Mucosa of descending colon (tissue), 3 donors: Measurements from ENCODE around the gene SNRK. TPM values are rescaled to one million over a fixed set of nuclear protein-coding genes. Genes with fewer than 3 reads are reported as not detected.
A peak's percentile ranks its signal among the peaks of the same experiment; 100 is the strongest.

Experiments used
- ATAC-seq: fragments of 200-7000 bp; cut with Tn5 transposase; one replicate; pipeline ENCODE4 v1.9.1; 2020; ENCODE audit warnings: mild to moderate bottlenecking, moderate library complexity
- DNase-seq, 3 donors: peaks; one replicate each; pipeline ENCODE4 v3.0.0-alpha.2; 2020
- H3K36me3 ChIP-seq: fragments of 200-600 bp; one replicate; pipeline ENCODE4 v1.8.0; 2021; ENCODE audit warnings: low read depth, mild to moderate bottlenecking
- H3K4me1 ChIP-seq: fragments of 200-600 bp; one replicate; pipeline ENCODE4 v1.8.0; 2021; ENCODE audit warnings: low read depth, mild to moderate bottlenecking
- H3K4me3 ChIP-seq: fragments of 200-600 bp; one replicate; pipeline ENCODE4 v1.8.0; 2021; ENCODE audit warnings: mild to moderate bottlenecking
- H3K9me3 ChIP-seq: fragments of 200-600 bp; one replicate; pipeline ENCODE4 v1.8.0; 2021; ENCODE audit warnings: mild to moderate bottlenecking
- CTCF ChIP-seq: fragments of 200-600 bp; IDR thresholded peaks from one replicate; pipeline ENCODE4 v1.8.0; 2022; ENCODE audit warnings: antibody characterized with exemption, mild to moderate bottlenecking
- intact Hi-C, 2 donors: fragments of 100-400 bp; cut with DNase I in 1 of 2; cut with micrococcal nuclease in 1 of 2; formaldehyde crosslinking; loops; one replicate each; pipeline versions ENCODE4 v1.11.0 to v1.11.1; 2022; cut with DNase I, micrococcal nuclease
- total RNA-seq, 3 donors: library from RNA; stranded (reverse); fragmentation: NEBNext Ultra II Directional in 2 of 3; extraction: Animal tissue kit (Norgen Biotek cat#: 25700) in 2 of 3; gene quantifications; one replicate each; pipeline versions ENCODE4 v1.2.1 to v1.2.4, GENCODE V29; 2021 to 2023
- donor health status: DM: no; HTN: no; CAD: no; lungs with moderate emphysema.
- donor health status: DM: no; HTN: no; CAD: no.
- donor health status: DM: no; HTN: yes; CAD: no.

SNRK gene
- total RNA-seq, 3 donors from 2014 or later, result 33.2 to 47.6 (median 35.2) TPM

DNA sequence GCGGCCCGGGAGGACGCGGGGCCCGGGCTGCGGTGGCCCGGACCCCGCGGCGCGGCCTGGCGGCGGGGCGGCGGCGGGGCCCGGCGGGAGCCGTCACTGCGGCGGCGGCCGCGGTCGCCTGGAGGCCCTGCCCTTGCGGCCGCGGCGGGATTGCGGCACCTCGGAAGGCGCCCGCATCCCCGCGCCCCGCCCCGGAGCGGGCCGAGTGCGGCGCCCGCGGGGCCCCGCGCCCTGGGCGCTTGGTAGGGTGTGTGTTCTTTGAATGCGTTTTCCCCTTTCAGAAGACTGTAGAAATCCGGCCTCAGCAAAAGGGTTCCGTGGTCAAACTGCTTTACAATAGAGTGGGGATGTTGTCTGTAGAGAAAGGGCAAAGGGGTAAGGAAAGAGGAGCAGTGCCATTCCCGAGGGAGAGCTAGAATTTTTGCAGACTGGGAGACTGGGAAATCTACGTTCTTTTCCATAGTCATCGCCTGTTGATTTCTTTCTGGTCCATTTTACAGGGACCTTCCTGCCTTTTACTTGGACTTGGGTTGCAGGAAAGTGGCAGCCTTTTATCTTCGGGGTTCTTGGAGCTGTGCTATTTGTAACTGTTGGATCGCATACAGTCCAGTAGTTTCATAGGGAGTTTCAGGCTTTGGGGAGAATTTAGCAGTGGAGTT lies 630 bp downstream of the SNRK start:
- no peaks in the 10 kb centered on the region for H3K36me3 ChIP-seq
- H3K4me1 ChIP-seq, result peaks cover 21% of the 10 kb centered on the region
- ATAC-seq, result peak; percentile 47

GRCh38 chr3:43287500-43287873 lies 1.1 kb downstream of the SNRK start:
- H3K9me3 ChIP-seq, result no peaks in the 10 kb centered on the region
- TF ChIP-seq CTCF, result no peak
- H3K4me1 ChIP-seq, result peaks cover 21% of the 10 kb centered on the region
- ATAC-seq (peak; percentile 10), DNase-seq (peak in 1 of 3 donors; percentile 20)
- no peaks in the 10 kb centered on the region for H3K36me3 ChIP-seq
- intact Hi-C loops, result loop anchor here in 1 of 2 donors (5.0 kb wide), 1 partner anchor 125 kb away; no protein-coding TSS in a partner anchor
- peak overlapping the region; percentile 36 for H3K4me3 ChIP-seq

More for the DNA sequence above, 630 bp downstream of the SNRK start:
- no peaks in the 10 kb centered on the region for H3K9me3 ChIP-seq
- peak in 2 of 3 donors; percentile 29 to 55 for DNase-seq
- no peak for TF ChIP-seq CTCF
- H3K4me3 ChIP-seq, result peak overlapping the region; percentile 36
- intact Hi-C loops, result loop anchor here in 1 of 2 donors (5.0 kb wide), 1 partner anchor 125 kb away; no protein-coding TSS in a partner anchor

DNA sequence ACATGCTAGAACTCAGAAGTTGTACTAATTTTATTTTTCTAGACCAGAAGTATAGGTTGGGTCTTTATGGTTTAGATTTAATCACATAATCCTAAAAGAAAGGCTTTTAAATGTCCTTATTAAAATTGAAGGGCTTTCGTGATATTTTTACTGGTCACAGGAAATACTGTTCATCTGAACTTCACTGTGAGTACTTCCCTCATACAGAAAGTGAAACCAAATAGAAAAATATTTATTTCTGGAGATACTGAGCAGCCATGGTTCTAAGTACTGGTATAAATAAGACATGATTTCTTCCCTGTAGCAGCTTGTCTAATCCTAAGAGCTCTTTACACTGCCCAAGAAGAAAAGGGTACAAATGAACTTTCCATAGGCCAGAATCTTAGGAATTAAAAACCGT lies 2.0 kb downstream of the SNRK start:
- H3K9me3 ChIP-seq, result no peaks in the 10 kb centered on the region
- H3K36me3 ChIP-seq, result no peaks in the 10 kb centered on the region
- intact Hi-C loops, result loop anchor here in 1 of 2 donors (5.0 kb wide), 1 partner anchor 126 kb away; no protein-coding TSS in a partner anchor
- no peak for TF ChIP-seq CTCF
- H3K4me1 ChIP-seq, result peaks cover 21% of the 10 kb centered on the region
- H3K4me3 ChIP-seq, result no peak overlapping the region
- peak; percentile 46 for ATAC-seq
- DNase-seq, result no peak

GRCh38 chr3:43288850-43289249 lies 2.5 kb downstream of the SNRK start:
- Histone ChIP-seq H3K36me3 (no peaks in the 10 kb centered on the region), H3K4me3 (no peak overlapping the region), H3K9me3 (no peaks in the 10 kb centered on the region), H3K4me1 (peaks cover 21% of the 10 kb centered on the region)
- no peak for TF ChIP-seq CTCF
- no peak for ATAC-seq
- DNase-seq, result no peak
- intact Hi-C loops, result loop anchor here in 1 of 2 donors (5.0 kb wide), 1 partner anchor 127 kb away; no protein-coding TSS in a partner anchor

GRCh38 chr3:43289401-43289800 lies 3.1 kb downstream of the SNRK start:
- no peak overlapping the region for H3K4me3 ChIP-seq
- no peak for ATAC-seq

More at GRCh38 chr3:43289401-43289800, 3.1 kb downstream of the SNRK start:
- Histone ChIP-seq H3K9me3 (no peaks in the 10 kb centered on the region), H3K36me3 (no peaks in the 10 kb centered on the region), H3K4me1 (peaks cover 21% of the 10 kb centered on the region)
- intact Hi-C loops, result loop anchor here in 1 of 2 donors (5.0 kb wide), 1 partner anchor 127 kb away; no protein-coding TSS in a partner anchor
- no peak for DNase-seq
- no peak for TF ChIP-seq CTCF
